Measurements from ENCODE around the gene KLKB1. TPM values are rescaled to one million over a fixed set of nuclear protein-coding genes. Genes with fewer than 3 reads are reported as not detected.
A peak's percentile ranks its signal among the peaks of the same experiment; 100 is the strongest.

KLKB1 gene
- total and polyA plus RNA-seq, 9 donors: 0.18 to 1.8 (median 0.60) TPM

DNA sequence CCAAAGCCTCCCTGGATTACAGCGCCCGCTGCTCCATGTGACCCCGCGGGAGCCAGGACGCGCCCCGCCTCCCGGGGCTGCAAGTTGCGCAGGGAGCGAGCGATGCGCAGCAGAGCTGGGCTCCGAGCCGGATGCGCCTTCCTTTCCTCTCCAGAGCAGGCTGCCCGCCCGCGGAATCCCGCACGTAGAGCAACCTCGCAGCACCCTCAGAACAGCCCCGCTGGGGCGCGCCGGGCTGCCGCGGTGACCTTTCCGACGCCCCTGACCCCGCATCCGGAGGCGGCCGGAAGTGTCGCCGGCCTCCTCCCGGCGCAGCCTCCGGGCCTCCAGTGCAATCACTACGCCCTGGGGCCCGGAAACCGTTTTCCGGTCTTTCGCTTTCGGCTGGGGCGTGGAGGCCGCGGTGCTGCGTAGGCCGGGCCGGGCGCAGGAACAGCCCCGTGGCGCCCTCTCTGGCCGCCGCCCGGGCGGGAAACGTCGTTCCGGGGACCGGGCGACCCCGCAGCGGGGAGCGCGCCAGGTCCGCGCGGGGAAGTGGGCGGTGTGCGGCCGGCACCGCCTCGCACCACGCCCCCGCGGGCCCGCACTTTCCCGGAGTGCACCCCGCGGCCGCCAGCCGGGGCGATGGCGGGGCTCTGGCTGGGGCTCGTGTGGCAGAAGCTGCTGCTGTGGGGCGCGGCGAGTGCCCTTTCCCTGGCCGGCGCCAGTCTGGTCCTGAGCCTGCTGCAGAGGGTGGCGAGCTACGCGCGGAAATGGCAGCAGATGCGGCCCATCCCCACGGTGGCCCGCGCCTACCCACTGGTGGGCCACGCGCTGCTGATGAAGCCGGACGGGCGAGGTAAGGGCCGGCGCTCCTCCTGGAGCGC, 35.9 kb upstream of the KLKB1 start, which contains the start of gene CYP4V2:
TSS of gene CYP4V2 (plus strand) at position 368 of the 866 bp plus-strand sequence. CDS start at position 625, 257 bp downstream.
- intact Hi-C loops (cut with DNase I): loop anchor here in 3 of 4 donors (2.0 to 10.0 kb wide), 3 partner anchors 39 to 47 kb away; no protein-coding TSS in a partner anchor
- Histone ChIP-seq H3K27me3 (no peaks in the 10 kb centered on the region), H3K4me1 (ENCODE audit: insufficient read depth) (peaks cover 6% of the 10 kb centered on the region), H3K27ac (peak within 1 kb of the TSS; percentile 95 to 97), H3K36me3 (no peaks in the 10 kb centered on the region), H3K4me3 (peak within 1 kb of the TSS; percentile 79), H3K9me3 (no peaks in the 10 kb centered on the region)
- DNase-seq: peak; percentile 82 to 87 (median 84)
- 0 to 1% (median 1%) methylated on average over 44 to 107 of the region's 107 CpGs for WGBS, 3 donors
- TF ChIP-seq, protein P1, sequence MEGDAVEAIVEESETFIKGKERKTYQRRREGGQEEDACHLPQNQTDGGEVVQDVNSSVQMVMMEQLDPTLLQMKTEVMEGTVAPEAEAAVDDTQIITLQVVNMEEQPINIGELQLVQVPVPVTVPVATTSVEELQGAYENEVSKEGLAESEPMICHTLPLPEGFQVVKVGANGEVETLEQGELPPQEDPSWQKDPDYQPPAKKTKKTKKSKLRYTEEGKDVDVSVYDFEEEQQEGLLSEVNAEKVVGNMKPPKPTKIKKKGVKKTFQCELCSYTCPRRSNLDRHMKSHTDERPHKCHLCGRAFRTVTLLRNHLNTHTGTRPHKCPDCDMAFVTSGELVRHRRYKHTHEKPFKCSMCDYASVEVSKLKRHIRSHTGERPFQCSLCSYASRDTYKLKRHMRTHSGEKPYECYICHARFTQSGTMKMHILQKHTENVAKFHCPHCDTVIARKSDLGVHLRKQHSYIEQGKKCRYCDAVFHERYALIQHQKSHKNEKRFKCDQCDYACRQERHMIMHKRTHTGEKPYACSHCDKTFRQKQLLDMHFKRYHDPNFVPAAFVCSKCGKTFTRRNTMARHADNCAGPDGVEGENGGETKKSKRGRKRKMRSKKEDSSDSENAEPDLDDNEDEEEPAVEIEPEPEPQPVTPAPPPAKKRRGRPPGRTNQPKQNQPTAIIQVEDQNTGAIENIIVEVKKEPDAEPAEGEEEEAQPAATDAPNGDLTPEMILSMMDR (IDR thresholded peaks at IDR 0.05): peak in 2 of 3 donors; percentile 33 to 47
- TF ChIP-seq EP300 (IDR thresholded peaks at IDR 0.05): no peak
- TF ChIP-seq POLR2A (IDR thresholded peaks at IDR 0.05): peak; percentile 57

DNA sequence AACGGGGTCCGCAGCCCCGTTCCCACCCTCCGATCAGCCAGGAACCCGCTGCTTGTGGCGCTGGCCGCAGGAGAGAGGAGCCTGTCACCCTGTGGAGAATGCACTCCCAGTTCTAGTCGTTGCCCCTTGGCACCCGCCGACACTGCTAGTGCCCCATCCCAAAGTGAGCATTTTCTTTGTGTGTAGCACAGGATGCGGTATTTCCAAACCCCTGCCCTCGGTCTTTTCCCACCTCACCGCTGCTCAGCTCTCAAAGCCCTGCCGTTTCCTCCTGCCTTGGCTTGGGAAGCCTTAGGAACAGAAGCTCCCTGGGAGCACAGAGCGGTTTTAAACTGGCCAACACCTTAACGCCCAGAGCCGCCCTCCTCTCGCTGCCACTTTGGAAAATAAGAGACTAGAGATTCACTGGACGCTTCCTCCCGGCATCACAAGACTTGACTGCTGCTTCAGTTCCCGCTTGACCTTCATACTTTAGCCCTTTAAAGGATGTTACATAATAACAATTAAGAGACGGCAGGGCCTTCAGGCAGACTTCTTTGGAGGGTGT, 35.2 kb upstream of the KLKB1 start:
- DNase-seq: peak in 4 of 5 donors; percentile 39 to 63 (median 54)
- Histone ChIP-seq H3K27me3 (no peaks in the 10 kb centered on the region), H3K27ac (peak overlapping the region; percentile 95 to 97), H3K4me1 (ENCODE audit: insufficient read depth) (peaks cover 6% of the 10 kb centered on the region), H3K4me3 (peak overlapping the region; percentile 79), H3K36me3 (no peaks in the 10 kb centered on the region), H3K9me3 (no peaks in the 10 kb centered on the region)
- WGBS, 3 donors: 0 to 1% (median 0%) methylated on average over 20 to 22 of the region's 22 CpGs
- intact Hi-C loops (cut with DNase I): loop anchor here in 2 of 4 donors (5.0 to 10.0 kb wide), 2 partner anchors 40 to 47 kb away; no protein-coding TSS in a partner anchor
- TF ChIP-seq POLR2A (IDR thresholded peaks at IDR 0.05) (peak; percentile 31), EP300 (IDR thresholded peaks at IDR 0.05) (no peak)
- TF ChIP-seq, protein P1 (IDR thresholded peaks at IDR 0.05): peak in 1 of 3 donors; percentile 14

DNA sequence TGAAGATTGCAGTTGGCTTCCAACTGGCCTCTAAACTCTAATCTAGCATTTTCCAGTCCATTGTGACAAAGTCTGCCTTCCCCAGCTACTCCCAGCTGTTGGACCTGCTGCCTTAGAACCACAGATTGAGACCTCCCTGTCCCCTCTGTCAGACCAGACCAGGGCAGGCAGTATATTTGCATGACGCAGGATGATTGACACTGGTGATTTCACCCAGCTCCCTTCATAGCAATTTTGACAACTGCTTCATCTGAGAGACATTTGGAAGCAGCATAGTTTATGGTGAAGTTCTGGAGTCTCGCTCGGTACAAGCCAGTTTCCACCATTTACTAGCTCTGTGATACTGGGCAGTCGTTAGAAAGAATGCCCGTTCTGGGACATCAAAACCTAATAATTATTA, 33.5 kb upstream of the KLKB1 start:
- no peak overlapping the region for H3K27ac ChIP-seq
- H3K27me3 ChIP-seq: no peaks in the 10 kb centered on the region
- H3K4me3 ChIP-seq: no peak overlapping the region
- H3K4me1 ChIP-seq (ENCODE audit: insufficient read depth): peaks cover 6% of the 10 kb centered on the region
- intact Hi-C loops (cut with DNase I): loop anchor here in 2 of 4 donors (5.0 to 10.0 kb wide), 2 partner anchors 42 to 49 kb away; no protein-coding TSS in a partner anchor
- H3K9me3 ChIP-seq: no peaks in the 10 kb centered on the region
- TF ChIP-seq POLR2A (IDR thresholded peaks at IDR 0.05): no peak
- no peak for TF ChIP-seq EP300 (IDR thresholded peaks at IDR 0.05)
- TF ChIP-seq, protein P1 (IDR thresholded peaks at IDR 0.05): no peak
- H3K36me3 ChIP-seq: no peaks in the 10 kb centered on the region
- WGBS, 3 donors: 95 to 97% (median 97%) methylated on average over 5 of the region's 5 CpGs
- no peak for DNase-seq

DNA sequence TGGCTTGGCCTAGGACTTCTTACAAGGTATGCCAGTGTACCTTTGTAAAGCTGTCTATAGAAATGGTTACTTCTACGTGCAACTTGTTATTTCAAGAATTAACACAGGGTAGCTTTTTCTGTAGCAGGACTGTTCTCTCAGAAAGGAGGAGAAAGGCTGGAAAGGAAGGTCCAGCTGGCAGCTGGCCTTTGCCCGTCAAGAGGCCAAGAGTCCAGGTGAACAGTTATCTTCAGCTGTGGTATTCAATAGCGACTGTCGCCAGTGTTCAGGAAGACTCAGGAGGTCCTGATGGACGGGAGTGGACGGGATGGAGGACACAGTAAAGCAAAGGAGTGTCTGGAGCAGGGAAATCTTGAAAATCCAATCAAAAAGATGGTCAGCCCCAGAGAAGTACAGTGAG, 31.2 kb upstream of the KLKB1 start:
- Histone ChIP-seq H3K27me3 (no peaks in the 10 kb centered on the region), H3K36me3 (no peaks in the 10 kb centered on the region), H3K27ac (no peak overlapping the region), H3K4me3 (no peak overlapping the region), H3K4me1 (ENCODE audit: insufficient read depth) (peaks cover 2% of the 10 kb centered on the region), H3K9me3 (no peaks in the 10 kb centered on the region)
- TF ChIP-seq POLR2A (IDR thresholded peaks at IDR 0.05) (no peak), EP300 (IDR thresholded peaks at IDR 0.05) (no peak)
- TF ChIP-seq, protein P1 (IDR thresholded peaks at IDR 0.05): no peak
- 95 to 96% (median 96%) methylated on average over 6 of the region's 6 CpGs for WGBS, 3 donors
- no peak for DNase-seq
- intact Hi-C loops (cut with DNase I): loop anchor here in 1 of 4 donors (10.0 kb wide), 1 partner anchor 51 kb away; no protein-coding TSS in a partner anchor
